Trophoblast cell (in vitro differentiated cells and primary cell): ENCODE data around the gene TRIP6.

Experiments used
- DNase-seq, 2 donors: peaks; one replicate each; pipeline ENCODE4 v3.0.0-alpha.2; 2016
- H2AFZ ChIP-seq: 2 replicates; pipeline ENCODE4 v1.6.1; 2013; ENCODE audit warnings: low read length, moderate library complexity, mild to moderate bottlenecking; ENCODE audit not compliant: insufficient read depth, poor library complexity
- H2AK5ac ChIP-seq: 2 replicates; pipeline ENCODE4 v1.6.1; 2013; ENCODE audit warnings: mild to moderate bottlenecking, low read length
- H2BK120ac ChIP-seq: 2 replicates; pipeline ENCODE4 v1.6.1; 2013; ENCODE audit warnings: low read length, mild to moderate bottlenecking, moderate library complexity; ENCODE audit not compliant: insufficient read depth, poor library complexity
- H2BK12ac ChIP-seq: 2 replicates; pipeline ENCODE4 v1.6.1; 2013; ENCODE audit warnings: mild to moderate bottlenecking, low read length, moderate library complexity
- H2BK5ac ChIP-seq: 2 replicates; pipeline ENCODE4 v1.6.1; 2013; ENCODE audit warnings: low read length, low read depth, moderate library complexity, mild to moderate bottlenecking; ENCODE audit not compliant: poor library complexity
- H3K14ac ChIP-seq: 2 replicates; pipeline ENCODE4 v1.6.1; 2013; ENCODE audit warnings: mild to moderate bottlenecking, low read length
- H3K18ac ChIP-seq: 2 replicates; pipeline ENCODE4 v1.6.1; 2013; ENCODE audit warnings: mild to moderate bottlenecking, low read length
- H3K23ac ChIP-seq: 2 replicates; pipeline ENCODE4 v1.6.1; 2013; ENCODE audit warnings: low read length
- H3K27ac ChIP-seq: 2 replicates; pipeline ENCODE4 v1.5.1; 2013; ENCODE audit warnings: low read depth, mild to moderate bottlenecking, inconsistent platforms, low read length, moderate library complexity
- H3K27me3 ChIP-seq: 2 replicates; pipeline ENCODE4 v1.6.1; 2013; ENCODE audit warnings: inconsistent platforms, mild to moderate bottlenecking, low read length, moderate library complexity; ENCODE audit not compliant: insufficient read depth
- H3K36me3 ChIP-seq, 2 experiments: 1 replicate in 1 of 2; 2 replicates in 1 of 2; pipeline ENCODE4 v1.6.1; 2013; ENCODE audit warnings: low read length in 2 of 2, mild to moderate bottlenecking in 2 of 2, moderate library complexity in 1 of 2; ENCODE audit not compliant: insufficient read depth in 2 of 2, control insufficient read depth in 1 of 2
- H3K4ac ChIP-seq: 2 replicates; pipeline ENCODE4 v1.6.1; 2013; ENCODE audit warnings: low read depth, mild to moderate bottlenecking, low read length, moderate library complexity
- H3K4me1 ChIP-seq, 2 experiments: 1 replicate in 1 of 2; 2 replicates in 1 of 2; pipeline ENCODE4 v1.6.1; 2013; ENCODE audit warnings: low read length in 2 of 2, mild to moderate bottlenecking in 2 of 2, moderate library complexity in 1 of 2; ENCODE audit not compliant: insufficient read depth in 2 of 2, control insufficient read depth in 1 of 2
- H3K4me2 ChIP-seq: 2 replicates; pipeline ENCODE4 v1.6.1; 2013; ENCODE audit warnings: inconsistent platforms, mild to moderate bottlenecking, low read length, moderate library complexity
- H3K4me3 ChIP-seq: 2 replicates; pipeline ENCODE4 v1.5.1; 2013; ENCODE audit warnings: mild to moderate bottlenecking, low read depth, low read length, inconsistent platforms
- H3K79me1 ChIP-seq: one replicate; pipeline ENCODE4 v1.6.1; 2013; ENCODE audit warnings: low read length
- H3K79me2 ChIP-seq: 2 replicates; pipeline ENCODE4 v1.6.1; 2013; ENCODE audit warnings: low read length, mild to moderate bottlenecking; ENCODE audit not compliant: control insufficient read depth, insufficient read depth, poor library complexity
- H3K9ac ChIP-seq: 2 replicates; pipeline ENCODE4 v1.6.1; 2013; ENCODE audit warnings: mild to moderate bottlenecking, low read length
- H3K9me3 ChIP-seq: 2 replicates; pipeline ENCODE4 v1.6.1; 2013; ENCODE audit warnings: low read depth, mild to moderate bottlenecking, control low read depth, inconsistent platforms, low read length; ENCODE audit not compliant: insufficient read depth
- H4K12ac ChIP-seq: 2 replicates; pipeline ENCODE4 v1.6.1; 2013; ENCODE audit warnings: low read depth, mild to moderate bottlenecking, low read length, moderate library complexity
- H4K8ac ChIP-seq: 2 replicates; pipeline ENCODE4 v1.6.1; 2013; ENCODE audit warnings: low read depth, mild to moderate bottlenecking, low read length, moderate library complexity
- H4K91ac ChIP-seq: one replicate; pipeline ENCODE4 v1.6.1; 2013; ENCODE audit warnings: low read depth, mild to moderate bottlenecking, low read length, moderate library complexity
- WGBS: extraction: QIAGEN DNeasy Blood & Tissue Kit; methylation state at CpG from one replicate; pipeline ENCODE4 v1.1.7; 2013; ENCODE audit warnings: missing lambda C conversion rate; ENCODE audit not compliant: insufficient read length, insufficient coverage; ENCODE audit errors: extremely low coverage; 5-methylcytosine and 5-hydroxymethylcytosine counted together

Gene TRIP6

GRCh38 chr7:100822236-100823139 lies 44.7 kb upstream of the TRIP6 start:
- H3K9me3 ChIP-seq: no peaks in the 10 kb centered on the region
- no peak for DNase-seq
- H3K23ac ChIP-seq: no peak overlapping the region
- H3K79me2 ChIP-seq: peaks cover 24% of the 10 kb centered on the region
- no peak overlapping the region for H2BK5ac ChIP-seq
- H3K36me3 ChIP-seq: peaks cover 65 to 69% of the 10 kb centered on the region in 2 experiments
- no peak overlapping the region for H2BK120ac ChIP-seq
- H4K12ac ChIP-seq: no peak overlapping the region
- H3K9ac ChIP-seq: no peak overlapping the region
- H2AFZ ChIP-seq: no peak overlapping the region
- no peak overlapping the region for H3K4ac ChIP-seq
- H3K79me1 ChIP-seq: peaks cover 18% of the 10 kb centered on the region
- no peak overlapping the region for H4K91ac ChIP-seq
- no peak overlapping the region for H3K18ac ChIP-seq
- no peak overlapping the region for H3K4me2 ChIP-seq
- H2AK5ac ChIP-seq: no peak overlapping the region
- no peaks in the 10 kb centered on the region for H3K27me3 ChIP-seq
- no CpG with 5 or more reads among the region's 43 CpGs for WGBS
- no peak overlapping the region for H3K27ac ChIP-seq
- no peak overlapping the region for H3K14ac ChIP-seq
- H3K4me1 ChIP-seq: peaks cover 10 to 14% of the 10 kb centered on the region in 2 experiments
- H4K8ac ChIP-seq: no peak overlapping the region
- H2BK12ac ChIP-seq: no peak overlapping the region
- H3K4me3 ChIP-seq: no peak overlapping the region

DNA sequence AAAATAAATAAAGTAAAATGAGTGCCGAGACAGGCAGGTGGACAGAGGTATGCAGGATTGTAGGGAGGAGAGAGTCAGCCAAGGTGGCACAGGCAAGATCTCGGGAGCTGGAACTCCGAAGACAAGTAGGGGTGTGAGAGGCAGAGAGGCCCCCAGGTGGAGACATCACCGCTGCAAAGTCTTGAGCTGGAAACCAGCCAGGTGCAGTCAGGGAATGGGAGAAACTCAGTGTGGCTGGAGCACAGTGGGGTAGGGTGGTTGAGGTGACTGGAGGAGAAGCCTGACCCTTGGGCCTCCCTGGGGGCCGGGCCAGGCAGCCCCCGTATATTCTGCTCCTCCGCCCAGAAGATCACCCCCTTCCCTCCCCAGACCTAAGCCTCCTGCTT lies 44.1 kb upstream of the TRIP6 start:
- Histone ChIP-seq H3K9ac (no peak overlapping the region), H2BK120ac (no peak overlapping the region), H3K4me2 (no peak overlapping the region), H3K27me3 (no peaks in the 10 kb centered on the region), H3K4me3 (no peak overlapping the region), H2AFZ (no peak overlapping the region), H3K79me2 (peaks cover 29% of the 10 kb centered on the region), H4K12ac (no peak overlapping the region), H4K8ac (no peak overlapping the region), H3K23ac (no peak overlapping the region), H3K4me1 (peaks cover 10 to 14% of the 10 kb centered on the region in 2 experiments), H3K36me3 (peaks cover 61 to 63% of the 10 kb centered on the region in 2 experiments), H2AK5ac (no peak overlapping the region), H3K27ac (no peak overlapping the region), H3K18ac (peak overlapping the region; percentile 11), H4K91ac (no peak overlapping the region), H3K4ac (no peak overlapping the region), H2BK5ac (no peak overlapping the region), H3K14ac (no peak overlapping the region), H2BK12ac (no peak overlapping the region), H3K9me3 (no peaks in the 10 kb centered on the region), H3K79me1 (peaks cover 24% of the 10 kb centered on the region)
- WGBS: no CpG with 5 or more reads among the region's 7 CpGs
- no peak for DNase-seq

DNA sequence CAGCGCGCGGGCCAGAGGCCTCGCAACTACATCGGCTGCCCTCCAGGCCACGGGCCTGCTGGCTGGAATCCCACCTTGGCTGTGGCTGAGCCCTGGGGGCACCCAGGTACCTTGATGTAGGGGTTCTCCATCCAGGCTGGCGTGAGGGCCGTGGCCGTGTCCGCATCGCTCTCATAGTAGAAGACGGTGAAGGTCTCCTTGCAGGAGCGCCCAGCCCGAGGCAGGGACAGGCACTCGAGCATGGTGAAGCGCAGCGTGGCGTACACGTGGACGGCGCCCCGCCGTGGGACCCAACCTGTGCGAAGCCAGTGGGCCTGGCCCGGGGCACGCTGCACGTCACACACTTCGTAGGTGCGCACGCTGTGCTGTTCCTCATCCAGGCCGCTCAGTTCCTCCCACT lies 43.7 kb upstream of the TRIP6 start:
- Histone ChIP-seq H3K4me3 (no peak overlapping the region), H3K27me3 (no peaks in the 10 kb centered on the region), H2BK5ac (no peak overlapping the region), H3K79me2 (peaks cover 29% of the 10 kb centered on the region), H4K91ac (no peak overlapping the region), H3K4me2 (no peak overlapping the region), H3K36me3 (peaks cover 57 to 59% of the 10 kb centered on the region in 2 experiments), H3K27ac (no peak overlapping the region), H4K8ac (no peak overlapping the region), H3K9me3 (no peaks in the 10 kb centered on the region), H3K4ac (no peak overlapping the region), H3K18ac (no peak overlapping the region), H3K14ac (no peak overlapping the region), H3K4me1 (peaks cover 10 to 15% of the 10 kb centered on the region in 2 experiments), H2AFZ (no peak overlapping the region), H2AK5ac (no peak overlapping the region), H2BK12ac (no peak overlapping the region), H3K79me1 (peaks cover 28% of the 10 kb centered on the region), H2BK120ac (no peak overlapping the region), H3K9ac (no peak overlapping the region), H4K12ac (no peak overlapping the region), H3K23ac (no peak overlapping the region)
- no CpG with 5 or more reads among the region's 31 CpGs for WGBS
- DNase-seq: no peak

- Histone ChIP-seq H4K12ac (no peak overlapping the region), H3K18ac (peak overlapping the region; percentile 12), H3K23ac (no peak overlapping the region), H2AK5ac (peak overlapping the region; percentile 38), H4K8ac (no peak overlapping the region), H3K14ac (no peak overlapping the region), H2BK120ac (no peak overlapping the region), H3K79me1 (peaks cover 30% of the 10 kb centered on the region), H3K36me3 (peaks cover 46 to 48% of the 10 kb centered on the region in 2 experiments), H3K4ac (peak overlapping the region; percentile 71), H2AFZ (no peak overlapping the region), H4K91ac (no peak overlapping the region), H3K27me3 (no peaks in the 10 kb centered on the region), H3K27ac (no peak overlapping the region), H3K79me2 (peaks cover 29% of the 10 kb centered on the region), H3K4me3 (peak overlapping the region; percentile 91), H3K4me1 (peaks cover 13 to 19% of the 10 kb centered on the region in 2 experiments), H3K9ac (no peak overlapping the region), H3K4me2 (peak overlapping the region; percentile 63), H2BK12ac (no peak overlapping the region), H2BK5ac (no peak overlapping the region), H3K9me3 (no peaks in the 10 kb centered on the region)
- no CpG with 5 or more reads among the region's 18 CpGs for WGBS
- DNase-seq: no peak
Measured at GRCh38 chr7:100824499-100825214, 42.5 kb upstream of the TRIP6 start.
